KMS-11 (cell line): ENCODE measurements around the gene OR52K1.

ENCODE experiments used
- H2AFZ ChIP-seq: fragments of 200-600 bp; sonication (generic); 2 replicates; pipeline ENCODE4 v1.6.1; 2016; ENCODE audit warnings: antibody characterized with exemption, mixed run types, low read depth
- H3K27ac ChIP-seq: fragments of 200-600 bp; sonication (generic); 2 replicates; pipeline ENCODE4 v1.6.1; 2016; ENCODE audit warnings: mild to moderate bottlenecking, mixed run types
- H3K27me3 ChIP-seq: fragments of 200-600 bp; sonication (generic); 2 replicates; pipeline ENCODE4 v1.6.1; 2017; ENCODE audit warnings: mild to moderate bottlenecking, low read depth, mixed run types, moderate library complexity; ENCODE audit not compliant: insufficient read depth
- H3K36me3 ChIP-seq: fragments of 200-600 bp; sonication (generic); 2 replicates; pipeline ENCODE4 v1.6.1; 2017; ENCODE audit warnings: mild to moderate bottlenecking, mixed run types; ENCODE audit not compliant: insufficient read depth
- H3K4me1 ChIP-seq: fragments of 200-600 bp; sonication (generic); 2 replicates; pipeline ENCODE4 v1.6.1; 2016; ENCODE audit warnings: mild to moderate bottlenecking, low read depth, mixed run types; ENCODE audit not compliant: poor library complexity, severe bottlenecking
- H3K4me2 ChIP-seq: fragments of 200-600 bp; sonication (generic); 2 replicates; pipeline ENCODE4 v1.7.0; 2016; ENCODE audit warnings: mild to moderate bottlenecking, mixed run types
- H3K4me3 ChIP-seq: fragments of 200-600 bp; sonication (generic); IDR thresholded peaks from 2 replicates; pipeline ENCODE4 v1.6.1; 2017; ENCODE audit warnings: low read depth, low read length, mixed read lengths; ENCODE audit not compliant: insufficient read depth
- H3K79me2 ChIP-seq: fragments of 200-600 bp; sonication (generic); 2 replicates; pipeline ENCODE4 v1.6.1; 2016; ENCODE audit warnings: low read depth, mixed run types; ENCODE audit not compliant: insufficient read depth
- H3K9ac ChIP-seq: fragments of 200-600 bp; sonication (generic); 2 replicates; pipeline ENCODE4 v1.6.1; 2016; ENCODE audit warnings: mild to moderate bottlenecking, mixed run types
- H4K20me1 ChIP-seq: fragments of 200-600 bp; sonication (generic); 2 replicates; pipeline ENCODE4 v1.6.1; 2016; ENCODE audit warnings: mild to moderate bottlenecking, mixed run types; ENCODE audit not compliant: insufficient read depth
- TF ChIP-seq, protein P1 (sequence below): fragments of 200-600 bp; sonication (generic); conservative IDR thresholded peaks from 2 replicates; pipeline ENCODE4 v1.6.1; 2017; ENCODE audit warnings: low read depth, mild to moderate bottlenecking, antibody characterized with exemption, low read length, moderate library complexity, mixed read lengths

OR52K1 gene

DNA sequence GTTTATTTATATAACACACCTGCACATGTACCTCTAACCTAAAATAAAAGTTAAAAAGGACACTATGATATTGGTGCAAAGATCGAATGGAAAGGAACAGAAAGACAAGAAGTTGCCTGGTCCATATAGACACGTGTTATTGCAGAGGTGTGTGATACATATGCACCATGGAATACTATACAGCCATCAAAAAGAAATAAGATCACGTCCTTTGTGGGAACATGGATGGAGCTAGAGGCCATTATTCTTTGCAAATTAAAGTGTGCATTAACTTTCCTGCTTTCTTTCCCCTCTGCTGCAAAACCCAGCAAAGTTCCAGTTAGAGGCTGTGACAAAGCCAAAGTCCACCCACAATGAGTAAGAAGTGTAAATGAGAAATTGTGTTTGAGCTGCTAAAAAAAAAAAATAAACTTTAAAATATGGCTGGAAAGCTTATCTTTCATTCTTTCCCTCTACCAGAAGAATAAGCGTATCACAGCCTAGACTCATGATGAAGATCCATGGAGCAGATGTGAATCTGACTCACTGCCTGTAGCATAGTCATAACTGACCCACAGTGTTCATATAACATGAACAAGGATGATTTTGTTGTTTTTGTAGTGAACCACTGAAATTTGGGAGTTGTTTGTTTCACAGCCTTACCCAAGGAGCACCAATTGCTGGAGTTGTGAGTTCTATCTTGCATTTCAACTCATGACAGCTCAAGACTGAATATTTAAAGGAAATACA, 9.6 kb downstream of the OR52K1 start:
- H4K20me1 ChIP-seq = no peaks in the 10 kb centered on the region
- H3K4me1 ChIP-seq = no peaks in the 10 kb centered on the region
- H3K4me2 ChIP-seq = no peak overlapping the region; the same call in 1 of the 2 replicates
- no peak overlapping the region for H3K27ac ChIP-seq
- H3K9ac ChIP-seq = no peak overlapping the region
- TF ChIP-seq, protein P1, sequence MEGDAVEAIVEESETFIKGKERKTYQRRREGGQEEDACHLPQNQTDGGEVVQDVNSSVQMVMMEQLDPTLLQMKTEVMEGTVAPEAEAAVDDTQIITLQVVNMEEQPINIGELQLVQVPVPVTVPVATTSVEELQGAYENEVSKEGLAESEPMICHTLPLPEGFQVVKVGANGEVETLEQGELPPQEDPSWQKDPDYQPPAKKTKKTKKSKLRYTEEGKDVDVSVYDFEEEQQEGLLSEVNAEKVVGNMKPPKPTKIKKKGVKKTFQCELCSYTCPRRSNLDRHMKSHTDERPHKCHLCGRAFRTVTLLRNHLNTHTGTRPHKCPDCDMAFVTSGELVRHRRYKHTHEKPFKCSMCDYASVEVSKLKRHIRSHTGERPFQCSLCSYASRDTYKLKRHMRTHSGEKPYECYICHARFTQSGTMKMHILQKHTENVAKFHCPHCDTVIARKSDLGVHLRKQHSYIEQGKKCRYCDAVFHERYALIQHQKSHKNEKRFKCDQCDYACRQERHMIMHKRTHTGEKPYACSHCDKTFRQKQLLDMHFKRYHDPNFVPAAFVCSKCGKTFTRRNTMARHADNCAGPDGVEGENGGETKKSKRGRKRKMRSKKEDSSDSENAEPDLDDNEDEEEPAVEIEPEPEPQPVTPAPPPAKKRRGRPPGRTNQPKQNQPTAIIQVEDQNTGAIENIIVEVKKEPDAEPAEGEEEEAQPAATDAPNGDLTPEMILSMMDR = no peak
- no peaks in the 10 kb centered on the region for H3K79me2 ChIP-seq
- H2AFZ ChIP-seq = no peak overlapping the region
- H3K4me3 ChIP-seq = no peak overlapping the region
- no peaks in the 10 kb centered on the region for H3K36me3 ChIP-seq
- no peaks in the 10 kb centered on the region for H3K27me3 ChIP-seq

DNA sequence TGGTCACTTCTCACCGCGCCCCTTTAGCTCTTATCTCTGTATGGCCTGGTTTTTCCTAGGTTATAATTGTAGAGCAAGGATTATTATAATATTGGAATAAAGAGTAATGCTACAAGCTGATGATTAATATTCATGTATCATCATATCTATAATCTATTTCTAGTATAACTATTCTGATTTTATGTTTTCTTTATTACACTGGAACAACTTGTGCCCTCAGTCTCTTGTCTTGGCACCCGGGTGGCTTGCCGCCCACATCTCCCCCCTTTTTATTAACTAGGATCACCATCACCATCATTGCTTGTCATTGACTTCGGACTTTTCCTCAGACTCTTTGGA, 11.0 kb downstream of the OR52K1 start:
- TF ChIP-seq, protein P1 = peak; percentile 65
- H3K27me3 ChIP-seq = no peaks in the 10 kb centered on the region
- H3K4me1 ChIP-seq = no peaks in the 10 kb centered on the region
- no peaks in the 10 kb centered on the region for H3K79me2 ChIP-seq
- no peaks in the 10 kb centered on the region for H3K36me3 ChIP-seq
- H4K20me1 ChIP-seq = no peaks in the 10 kb centered on the region
- no peak overlapping the region for H2AFZ ChIP-seq
- H3K9ac ChIP-seq = no peak overlapping the region
- H3K4me3 ChIP-seq = no peak overlapping the region
- peak overlapping the region; percentile 3; the same call in 1 of the 2 replicates for H3K4me2 ChIP-seq
- no peak overlapping the region for H3K27ac ChIP-seq

- Histone ChIP-seq H3K27me3 (no peaks in the 10 kb centered on the region), H3K4me2 (no peak overlapping the region)
Measured at GRCh38 chr11:4495487-4495886, 13.0 kb downstream of the OR52K1 start.

GRCh38 chr11:4495986-4496385, 13.5 kb downstream of the OR52K1 start:
- Histone ChIP-seq H4K20me1 (no peaks in the 10 kb centered on the region), H3K4me2 (no peak overlapping the region), H3K4me3 (no peak overlapping the region), H3K27me3 (no peaks in the 10 kb centered on the region), H3K36me3 (no peaks in the 10 kb centered on the region), H3K4me1 (no peaks in the 10 kb centered on the region), H3K79me2 (no peaks in the 10 kb centered on the region), H3K9ac (no peak overlapping the region), H2AFZ (no peak overlapping the region), H3K27ac (no peak overlapping the region)
- TF ChIP-seq, protein P1 = no peak

More at GRCh38 chr11:4495487-4495886, 13.0 kb downstream of the OR52K1 start:
- no peaks in the 10 kb centered on the region for H3K79me2 ChIP-seq
- H3K27ac ChIP-seq = no peak overlapping the region
- H3K36me3 ChIP-seq = no peaks in the 10 kb centered on the region
- no peak overlapping the region for H3K4me3 ChIP-seq
- TF ChIP-seq, protein P1 = no peak
- H2AFZ ChIP-seq = no peak overlapping the region
- H4K20me1 ChIP-seq = no peaks in the 10 kb centered on the region
- H3K4me1 ChIP-seq = no peaks in the 10 kb centered on the region
- H3K9ac ChIP-seq = no peak overlapping the region
